Embryonic facial prominence (tissue), 1 donor: ENCODE measurements around the gene SPANXN2.
"Not testable (repeated sequence)": the region's sequence is repeated elsewhere in the genome, so short reads cannot be mapped to it uniquely, and the experiment has no call there.

Experiments used
- DNase-seq: peaks from one replicate; pipeline ENCODE4 v3.0.0-alpha.2; 2016; ENCODE audit errors: extremely low spot score

The SPANXN2 gene, protein sequence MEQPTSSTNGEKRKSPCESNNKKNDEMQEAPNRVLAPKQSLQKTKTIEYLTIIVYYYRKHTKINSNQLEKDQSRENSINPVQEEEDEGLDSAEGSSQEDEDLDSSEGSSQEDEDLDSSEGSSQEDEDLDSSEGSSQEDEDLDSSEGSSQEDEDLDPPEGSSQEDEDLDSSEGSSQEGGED

DNA sequence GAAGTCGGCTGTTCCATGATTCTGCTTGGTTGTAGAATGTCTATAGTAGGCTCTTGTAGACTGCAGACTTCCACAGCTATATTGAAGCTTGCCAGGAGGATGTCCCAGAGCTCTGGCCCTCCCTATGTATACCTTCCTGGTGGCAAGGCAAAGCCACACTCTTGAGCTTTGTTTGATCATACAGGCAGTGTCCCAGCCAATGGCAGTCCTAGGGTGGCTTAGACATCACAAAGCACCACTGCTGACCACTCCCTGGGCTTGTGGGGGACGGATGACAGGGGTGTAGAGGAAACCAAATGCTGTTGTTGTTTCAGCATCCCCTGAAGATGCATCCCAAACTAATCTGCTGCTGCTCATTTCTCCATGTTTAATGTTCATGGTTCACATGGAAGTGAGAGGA is at the start of gene SPANXN2:
Gene SPANXN2, minus strand, starts transcription at position 101 of the 400 bp plus-strand sequence. Its CDS starts 84 bp downstream, at position 17.
- not testable (repeated sequence) for DNase-seq

DNA sequence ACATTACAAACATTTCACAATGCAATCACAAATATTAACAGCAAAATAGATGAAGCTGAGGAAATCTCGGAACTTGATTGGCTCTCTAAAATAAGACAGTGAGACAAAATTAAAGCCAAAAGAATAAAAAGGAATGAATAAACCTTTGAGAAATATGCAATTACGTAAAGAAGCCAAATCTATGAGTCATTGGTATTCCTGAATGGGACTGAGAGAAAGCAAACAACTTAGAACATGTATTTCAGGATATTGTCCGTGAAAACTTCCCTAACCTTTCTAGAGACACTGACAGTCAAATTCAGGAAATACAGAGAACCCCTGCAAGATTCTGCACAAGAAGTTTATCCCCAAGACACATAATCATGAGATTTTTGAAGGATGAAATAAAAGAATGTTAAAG is 48.4 kb upstream of the SPANXN2 start:
- no peak for DNase-seq

DNA sequence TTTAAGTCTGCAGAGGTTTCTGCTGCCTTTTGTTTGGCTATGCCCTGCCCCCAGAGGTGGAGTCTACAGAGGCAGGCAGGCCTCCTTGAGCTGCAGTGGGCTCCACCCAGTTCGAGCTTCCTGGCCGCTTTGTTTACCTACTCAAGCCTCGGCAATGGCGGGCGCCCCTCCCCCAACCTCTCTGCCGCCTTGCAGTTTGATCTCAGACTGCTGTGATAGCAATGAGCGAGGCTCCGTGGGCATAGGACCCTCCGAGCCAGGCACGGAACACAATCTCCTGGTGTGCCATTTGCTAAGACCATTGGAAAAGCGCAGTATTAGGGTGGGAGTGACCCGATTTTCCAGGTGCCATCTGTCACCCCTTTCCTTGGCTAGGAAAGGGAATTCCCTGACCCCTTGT is 47.2 kb upstream of the SPANXN2 start:
- DNase-seq: not testable (repeated sequence)

DNA sequence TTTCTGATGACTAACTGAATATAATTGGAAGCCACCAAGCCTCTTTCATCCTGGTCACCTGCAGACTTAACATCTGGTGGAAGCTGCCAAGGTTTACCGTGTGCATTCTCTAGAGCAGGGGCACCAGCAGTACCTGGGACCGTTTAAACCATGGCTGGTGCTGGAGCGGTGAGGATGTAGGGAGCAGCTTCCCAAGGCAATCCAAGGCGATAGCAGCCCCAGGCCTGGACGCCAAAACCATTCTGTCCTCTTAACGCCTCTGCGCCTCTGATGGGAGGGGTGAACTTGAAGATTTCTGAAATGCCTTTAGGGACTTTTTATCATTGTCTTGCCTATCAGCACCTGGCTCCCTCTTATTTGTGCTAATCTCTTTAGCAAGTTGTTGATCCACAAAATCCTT is 37.3 kb upstream of the SPANXN2 start:
- DNase-seq: no peak

DNA sequence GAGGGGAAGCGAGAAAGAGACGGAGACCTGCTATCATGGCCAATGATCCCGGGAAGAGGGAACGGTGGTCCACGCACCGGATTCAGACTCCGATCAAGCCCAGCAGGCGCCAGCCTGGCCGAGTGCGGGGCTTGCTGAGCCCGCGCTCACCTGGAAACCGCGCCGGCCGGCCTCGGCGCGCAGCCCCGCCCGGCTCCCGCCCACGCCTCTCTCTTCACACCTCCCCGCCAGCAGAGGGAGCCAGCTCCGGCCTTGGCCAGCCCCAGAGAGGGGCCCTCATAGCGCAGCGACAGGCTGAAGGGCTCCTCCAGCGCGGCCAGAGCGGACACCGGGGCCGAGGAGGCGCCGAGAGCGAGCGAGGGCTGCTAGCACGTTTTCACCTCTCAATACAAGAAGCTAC is 36.8 kb upstream of the SPANXN2 start:
- no peak for DNase-seq

DNA sequence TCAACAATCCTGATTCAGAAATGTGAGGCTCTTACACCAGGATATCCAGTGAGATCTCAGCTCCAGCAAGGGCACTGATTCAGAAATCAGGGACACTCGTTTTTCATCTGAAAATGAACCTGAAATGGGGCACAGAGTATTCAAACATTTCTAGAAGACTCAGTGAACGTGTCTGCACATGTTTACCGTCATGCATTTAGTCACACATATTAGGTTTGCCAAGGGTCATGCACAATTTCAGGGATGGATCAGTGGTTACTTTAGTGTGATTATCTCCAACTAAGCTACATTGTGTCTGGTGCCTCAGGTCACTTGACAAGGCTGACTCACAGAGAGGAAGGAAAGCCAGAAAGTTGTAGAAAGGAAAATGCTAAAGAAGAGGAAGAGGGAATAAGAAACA is 33.6 kb upstream of the SPANXN2 start:
- no peak for DNase-seq

DNA sequence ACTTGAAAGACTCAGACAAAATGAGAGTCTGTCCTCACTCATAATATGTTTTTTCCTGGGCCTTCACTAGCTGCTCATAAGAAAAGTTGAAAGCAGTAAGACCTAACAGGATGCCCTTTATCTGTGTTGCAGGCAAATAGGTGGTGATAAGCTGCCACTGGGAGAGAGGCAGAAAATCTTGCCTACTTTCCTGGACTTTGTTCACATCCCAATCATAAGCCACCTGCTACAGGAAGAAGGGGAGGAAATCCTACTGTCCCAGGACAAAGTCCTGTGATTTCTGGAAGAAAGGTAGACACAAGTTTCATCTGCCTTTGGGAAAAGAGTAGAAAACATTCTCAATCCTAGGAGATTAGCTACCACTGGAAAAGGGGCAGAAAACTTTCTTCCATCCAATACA is 13.3 kb upstream of the SPANXN2 start:
- DNase-seq: no peak

DNA sequence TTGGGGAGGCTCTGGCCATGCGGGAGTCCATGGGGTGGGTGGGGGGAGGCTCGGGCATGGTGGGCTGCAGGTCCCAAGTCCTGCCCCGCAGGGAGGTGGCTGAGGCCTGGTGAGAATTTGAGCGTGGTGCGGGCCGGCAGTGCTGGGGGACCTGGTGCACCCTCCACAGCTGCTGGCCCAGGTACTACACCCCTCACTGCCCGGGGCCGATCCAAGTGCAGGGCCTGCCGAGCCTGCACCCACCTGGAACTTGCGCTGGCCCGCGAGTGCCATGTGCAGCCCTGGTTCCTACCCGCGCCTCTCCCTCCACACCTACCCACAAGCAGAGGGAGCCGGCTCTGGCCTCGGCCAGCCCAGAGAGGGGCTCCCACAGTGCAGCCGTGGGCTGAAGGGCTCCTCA is 5.7 kb upstream of the SPANXN2 start:
- no peak for DNase-seq

DNA sequence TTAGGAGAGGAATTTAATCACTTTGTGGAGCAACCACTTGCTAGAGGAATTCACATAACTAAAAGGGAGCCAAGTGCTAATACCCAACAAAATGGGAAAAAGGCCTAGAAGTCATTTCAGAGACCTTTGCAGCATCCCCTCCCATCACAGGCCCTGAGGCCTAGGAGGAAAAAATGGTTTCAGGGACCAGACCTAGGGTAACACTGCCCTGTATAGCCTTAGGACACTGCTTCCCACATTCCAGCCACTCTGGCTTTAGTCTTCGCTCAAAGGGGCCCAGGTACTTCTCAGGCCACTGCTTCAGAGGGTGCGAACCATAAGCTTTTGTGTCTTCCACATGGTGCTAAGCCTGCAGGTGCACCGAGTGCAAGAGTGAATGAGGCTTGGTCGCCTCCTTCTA is 19.1 kb downstream of the SPANXN2 start:
- no peak for DNase-seq

DNA sequence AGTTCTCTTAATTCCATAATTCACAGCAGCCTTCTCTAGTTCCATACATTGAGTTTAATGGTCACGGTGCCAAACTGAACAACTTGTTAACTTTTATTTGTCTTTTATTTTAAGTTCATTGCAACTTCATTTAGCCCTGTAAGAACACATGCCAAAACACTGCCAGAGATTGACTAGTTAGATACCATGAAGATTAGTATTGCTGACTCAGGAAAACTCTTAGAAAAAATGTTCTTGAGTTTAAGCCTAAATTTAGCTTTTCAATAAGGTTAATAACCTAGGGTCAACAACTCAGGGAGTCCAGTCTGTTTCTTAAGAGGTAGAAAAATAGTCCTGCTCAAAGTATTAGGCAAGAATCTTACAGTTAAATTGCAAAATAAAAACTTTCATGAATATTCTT is 25.7 kb downstream of the SPANXN2 start:
- no peak for DNase-seq

DNA sequence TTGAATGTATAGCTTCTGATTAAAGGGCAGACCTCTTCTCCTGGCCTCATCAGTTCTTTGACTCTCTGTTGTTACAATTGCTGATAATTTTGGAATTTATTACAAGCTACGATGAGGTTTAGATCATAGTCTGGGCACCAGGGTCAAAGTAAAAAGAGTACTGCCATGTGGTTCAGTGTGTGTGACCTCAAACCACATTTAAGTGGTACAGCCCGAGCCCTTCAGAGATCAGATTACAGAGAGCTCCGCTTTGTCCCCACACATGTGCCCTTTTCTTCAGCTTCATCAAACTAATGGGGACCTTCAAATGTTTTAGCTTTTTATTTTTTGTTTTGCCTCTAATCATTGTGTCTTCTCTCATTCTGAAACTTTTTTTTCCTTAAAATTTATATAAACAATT is 37.1 kb downstream of the SPANXN2 start:
- DNase-seq: no peak

DNA sequence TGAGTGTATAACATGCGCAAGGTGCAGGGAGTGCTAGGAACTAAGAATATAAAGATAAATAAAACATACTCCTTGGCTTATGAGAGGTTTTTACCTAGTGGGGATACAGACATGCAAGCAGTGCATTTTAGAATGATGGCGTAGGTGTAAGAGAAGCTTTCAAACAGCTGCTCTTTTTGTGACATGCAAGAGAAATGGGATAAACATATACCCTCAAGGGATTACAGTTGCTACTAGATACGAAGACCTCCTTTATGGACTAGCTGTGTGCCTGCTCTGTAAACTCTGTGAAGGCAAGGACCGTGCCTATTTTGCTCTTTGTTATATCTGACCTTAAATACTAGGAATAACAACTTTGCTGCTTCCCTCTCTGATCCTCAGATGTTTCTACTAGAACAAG is 45.6 kb downstream of the SPANXN2 start:
- DNase-seq: no peak

DNA sequence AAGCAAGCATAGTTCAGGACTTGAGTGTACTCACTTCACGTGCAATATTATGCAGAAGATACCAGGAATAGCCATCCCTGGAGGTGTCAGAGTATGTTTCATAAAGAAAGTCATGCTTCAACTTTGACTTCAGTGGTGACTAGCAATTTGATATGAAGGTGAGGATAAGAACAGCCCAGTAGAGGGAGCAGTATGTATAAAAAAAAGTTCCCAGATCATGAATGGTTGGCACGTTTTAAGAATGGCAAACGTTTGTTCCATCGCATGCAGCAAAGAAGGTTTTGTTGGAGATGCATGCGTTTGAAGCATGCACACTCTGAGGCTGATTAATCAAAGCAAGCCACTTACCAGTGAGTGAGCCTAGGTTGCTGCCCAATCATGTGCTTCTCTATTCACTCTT is 51.2 kb downstream of the SPANXN2 start:
- no peak for DNase-seq

DNA sequence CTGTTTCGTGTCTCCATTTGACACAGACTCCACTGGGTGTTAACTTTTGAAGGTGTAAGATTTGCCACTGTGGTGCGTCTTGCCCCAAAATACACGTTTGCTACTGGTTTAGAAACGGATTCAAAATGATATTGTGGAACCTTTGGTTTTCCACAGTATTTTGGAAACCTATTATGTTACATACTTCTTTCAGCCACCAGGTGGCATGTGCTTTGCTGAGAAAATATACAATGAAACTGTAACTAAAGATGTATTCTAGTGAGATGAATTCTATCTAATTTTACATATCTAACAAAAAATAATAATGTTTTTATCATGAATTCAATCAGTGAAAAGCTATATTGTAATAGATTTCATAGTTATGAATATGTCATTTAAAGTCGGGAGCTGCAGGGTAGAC is 56.2 kb downstream of the SPANXN2 start:
- no peak for DNase-seq

DNA sequence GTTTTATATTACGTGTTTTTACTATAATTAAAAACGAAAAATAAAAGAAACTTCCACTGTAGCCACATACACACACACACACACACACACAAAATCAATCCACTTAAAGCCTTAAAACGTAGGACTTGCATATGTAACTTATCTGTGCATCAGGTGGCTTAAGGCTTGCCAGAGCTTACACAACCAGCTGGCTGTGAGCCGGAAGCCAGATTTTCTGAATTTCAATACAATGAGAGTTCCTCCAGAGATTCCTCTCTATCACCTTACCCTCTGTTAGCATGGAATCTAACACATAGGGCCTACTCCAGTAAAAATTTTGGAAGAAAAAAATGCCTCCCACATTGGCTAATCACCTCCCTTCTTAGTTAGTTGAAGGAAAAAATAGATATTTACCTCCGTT is 56.8 kb downstream of the SPANXN2 start:
- no peak for DNase-seq
